NCI-H2081 (cell line): ENCODE data around the gene KIF17.
A peak's percentile ranks its signal among the peaks of the same experiment; 100 is the strongest.
"Not testable (repeated sequence)": the region's sequence is repeated elsewhere in the genome, so short reads cannot be mapped to it uniquely, and the experiment has no call there.

Experiments
- DNase-seq, 2 experiments: peaks; one replicate each; lab custom pipeline; 2025; lab: John Stamatoyannopoulos, UW

The KIF17 gene

GRCh38 chr1:20727746-20728316 lies 10.0 kb upstream of the KIF17 start:
- DNase-seq, result no peak

GRCh38 chr1:20726932-20727745 lies 9.3 kb upstream of the KIF17 start:
- no peak for DNase-seq

- DNase-seq, result no peak
These were observed 8.5 kb upstream of the KIF17 start for GRCh38 chr1:20726118-20726911.

- peak; percentile 71 to 88 for DNase-seq
These were observed 7.6 kb upstream of the KIF17 start for GRCh38 chr1:20725189-20726117.

- DNase-seq, result no peak
These were observed 6.8 kb upstream of the KIF17 start for GRCh38 chr1:20724364-20725188.

GRCh38 chr1:20723537-20724363 lies 5.9 kb upstream of the KIF17 start:
- DNase-seq, result no peak

GRCh38 chr1:20723159-20723536 lies 5.3 kb upstream of the KIF17 start:
- no peak for DNase-seq

GRCh38 chr1:20721117-20722061 lies 3.6 kb upstream of the KIF17 start:
- no peak for DNase-seq

GRCh38 chr1:20720631-20721091 lies 2.9 kb upstream of the KIF17 start:
- no peak for DNase-seq

- no peak for DNase-seq
These were observed 2.2 kb upstream of the KIF17 start for GRCh38 chr1:20719871-20720620.

GRCh38 chr1:20719261-20719660 lies 1.5 kb upstream of the KIF17 start:
- no peak for DNase-seq

GRCh38 chr1:20718343-20718882 lies 606 bp upstream of the KIF17 start:
- DNase-seq, result not testable (repeated sequence)

GRCh38 chr1:20716232-20716631 lies 1.6 kb downstream of the KIF17 start:
- no peak for DNase-seq

- DNase-seq, result no peak
These were observed 2.4 kb downstream of the KIF17 start for GRCh38 chr1:20715406-20715805.

GRCh38 chr1:20713440-20713839 lies 4.4 kb downstream of the KIF17 start:
- no peak for DNase-seq

- DNase-seq, result no peak
These were observed 5.6 kb downstream of the KIF17 start for GRCh38 chr1:20712215-20712577.

GRCh38 chr1:20711285-20712214 lies 6.3 kb downstream of the KIF17 start:
- no peak for DNase-seq
